HG03097 (cell line): ENCODE measurements around the gene HAS3.
"Not testable (repeated sequence)": the region's sequence is repeated elsewhere in the genome, so short reads cannot be mapped to it uniquely, and the experiment has no call there.

Source experiments
- ATAC-seq: cut with Tn5 transposase; IDR thresholded peaks from one replicate; pipeline ENCODE4 v1.9.1; 2021; ENCODE audit not compliant: unreplicated experiment, low FRiP score

The HAS3 gene, protein sequence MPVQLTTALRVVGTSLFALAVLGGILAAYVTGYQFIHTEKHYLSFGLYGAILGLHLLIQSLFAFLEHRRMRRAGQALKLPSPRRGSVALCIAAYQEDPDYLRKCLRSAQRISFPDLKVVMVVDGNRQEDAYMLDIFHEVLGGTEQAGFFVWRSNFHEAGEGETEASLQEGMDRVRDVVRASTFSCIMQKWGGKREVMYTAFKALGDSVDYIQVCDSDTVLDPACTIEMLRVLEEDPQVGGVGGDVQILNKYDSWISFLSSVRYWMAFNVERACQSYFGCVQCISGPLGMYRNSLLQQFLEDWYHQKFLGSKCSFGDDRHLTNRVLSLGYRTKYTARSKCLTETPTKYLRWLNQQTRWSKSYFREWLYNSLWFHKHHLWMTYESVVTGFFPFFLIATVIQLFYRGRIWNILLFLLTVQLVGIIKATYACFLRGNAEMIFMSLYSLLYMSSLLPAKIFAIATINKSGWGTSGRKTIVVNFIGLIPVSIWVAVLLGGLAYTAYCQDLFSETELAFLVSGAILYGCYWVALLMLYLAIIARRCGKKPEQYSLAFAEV

DNA sequence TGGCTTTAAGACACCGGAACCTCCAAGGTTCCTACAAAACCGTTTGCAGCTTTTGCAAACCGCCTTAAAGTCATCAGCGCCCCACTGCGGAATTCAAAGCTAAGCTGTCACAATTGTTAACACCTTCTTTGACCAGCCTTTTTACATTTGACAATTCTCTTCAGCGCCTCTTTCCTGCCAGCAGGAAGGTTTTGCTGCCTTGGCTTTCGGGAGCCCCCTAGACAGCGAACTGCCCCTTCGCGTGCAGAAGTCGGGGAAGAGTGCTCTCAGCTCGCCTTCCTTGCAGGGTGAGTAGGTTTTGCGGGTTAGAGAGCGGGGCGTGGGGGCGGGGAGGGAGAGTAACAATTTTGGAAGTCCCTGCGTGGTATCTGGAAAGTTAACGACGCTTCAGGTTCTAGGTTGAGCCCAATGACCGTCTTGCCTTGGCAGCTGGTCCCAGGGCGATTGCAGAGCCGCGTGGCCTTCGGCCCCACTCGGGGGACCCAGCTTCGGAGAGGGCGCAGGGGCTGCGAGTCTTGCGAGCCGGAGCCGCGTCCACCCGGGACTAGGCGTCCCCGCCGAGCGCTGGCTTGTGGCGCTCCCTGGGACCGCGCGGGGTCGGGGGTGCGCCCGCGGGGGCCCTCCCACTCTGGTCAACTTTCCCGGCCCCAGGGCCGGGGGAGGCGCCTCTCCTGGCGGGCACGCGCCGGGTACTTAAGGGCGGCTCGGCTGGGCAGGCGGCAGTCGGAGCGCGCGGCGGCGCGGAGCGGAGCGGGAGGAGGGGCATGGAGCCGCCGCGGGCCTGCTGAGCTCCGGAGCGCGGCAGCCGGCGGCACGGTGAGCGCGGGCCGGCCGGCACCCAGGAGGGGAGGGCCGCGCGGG, at the start of gene HAS3:
HAS3 (plus strand) TSS at position 153 of the 861 bp plus-strand sequence. CDS start 3,743 bp downstream, outside the sequence.
- ATAC-seq = no peak

DNA sequence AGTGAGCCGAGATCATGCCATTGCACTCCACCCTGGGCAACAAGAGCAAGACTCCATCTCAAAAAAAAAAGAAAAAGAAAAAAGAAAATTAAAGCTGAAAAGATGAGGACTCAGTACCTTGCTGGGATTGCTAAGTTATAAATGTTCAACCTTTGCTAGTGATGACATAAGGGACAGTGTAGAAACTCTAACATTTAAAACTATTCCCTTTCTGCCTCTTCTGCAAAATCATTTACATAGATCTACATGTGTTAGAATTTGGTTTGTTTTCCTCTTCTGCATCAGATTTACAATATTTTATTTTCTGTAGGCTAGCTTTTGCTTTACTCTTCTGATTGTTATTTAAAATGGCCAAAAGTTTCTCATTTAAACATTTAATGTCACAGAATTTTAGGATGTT, 49.5 kb upstream of the HAS3 start:
- ATAC-seq = no peak

DNA sequence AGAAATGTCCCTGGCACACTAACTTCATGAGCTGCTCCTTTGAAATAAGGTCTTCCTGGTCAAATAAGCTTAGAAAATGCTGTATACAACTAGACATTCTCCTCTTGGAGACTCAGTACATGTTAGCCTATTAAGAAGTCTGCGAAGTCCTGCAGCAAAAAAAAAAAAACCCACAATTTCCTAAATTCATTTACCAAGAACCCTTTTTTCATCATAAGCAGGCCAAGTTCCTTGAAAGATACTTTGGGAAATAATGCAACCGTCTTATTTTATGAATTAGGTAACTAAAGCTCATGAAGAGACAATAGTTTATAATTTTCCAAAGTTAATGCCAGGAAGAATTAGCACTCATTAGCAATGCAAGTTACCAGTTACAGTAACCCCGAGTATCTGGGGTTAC, 49.0 kb upstream of the HAS3 start:
- no peak for ATAC-seq

DNA sequence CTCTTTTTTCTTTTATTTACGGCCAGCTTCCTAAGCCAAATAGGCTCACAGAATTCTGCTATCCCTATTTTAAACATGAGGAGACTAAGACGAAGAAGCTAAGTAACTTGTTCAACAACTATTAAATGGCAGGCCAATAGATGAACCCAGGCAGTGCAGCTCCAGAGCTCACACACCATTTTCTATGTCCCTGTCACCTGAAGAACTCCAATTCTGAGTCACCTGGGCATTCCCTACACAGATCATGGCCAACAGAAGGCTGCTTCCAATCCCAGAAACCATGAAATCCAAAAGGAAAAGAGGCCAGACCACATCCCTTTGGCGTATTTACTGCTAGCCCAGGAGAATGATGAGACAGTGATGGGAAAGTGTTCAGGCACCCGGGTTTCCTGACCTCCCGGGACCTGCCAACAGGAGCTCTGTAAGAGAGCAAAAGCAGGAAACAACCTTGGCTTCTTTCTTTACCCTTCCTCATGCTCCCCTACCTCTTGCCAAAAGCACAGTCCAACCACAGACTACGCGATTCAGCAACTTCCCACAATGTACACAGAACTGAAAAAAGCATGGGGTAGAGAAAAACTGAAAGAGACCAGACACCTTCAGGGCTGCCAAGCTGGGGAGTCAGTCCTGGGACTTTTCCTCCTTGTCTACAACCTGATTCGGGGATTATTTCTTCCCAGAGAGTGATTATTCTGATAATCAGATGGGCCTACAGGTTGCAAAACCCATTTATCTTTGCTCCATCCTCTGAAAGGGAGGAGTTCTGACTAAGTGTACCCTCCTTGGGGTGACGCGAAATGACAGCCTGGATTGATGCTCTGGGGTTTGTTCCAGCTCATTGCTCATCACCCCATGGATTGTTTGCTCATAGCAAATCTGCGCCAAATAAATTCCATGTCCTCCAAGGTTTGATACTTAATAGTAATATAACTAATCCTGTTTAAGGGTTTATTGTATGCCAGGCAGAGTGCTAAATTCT, 47.8 kb upstream of the HAS3 start:
- no peak for ATAC-seq

DNA sequence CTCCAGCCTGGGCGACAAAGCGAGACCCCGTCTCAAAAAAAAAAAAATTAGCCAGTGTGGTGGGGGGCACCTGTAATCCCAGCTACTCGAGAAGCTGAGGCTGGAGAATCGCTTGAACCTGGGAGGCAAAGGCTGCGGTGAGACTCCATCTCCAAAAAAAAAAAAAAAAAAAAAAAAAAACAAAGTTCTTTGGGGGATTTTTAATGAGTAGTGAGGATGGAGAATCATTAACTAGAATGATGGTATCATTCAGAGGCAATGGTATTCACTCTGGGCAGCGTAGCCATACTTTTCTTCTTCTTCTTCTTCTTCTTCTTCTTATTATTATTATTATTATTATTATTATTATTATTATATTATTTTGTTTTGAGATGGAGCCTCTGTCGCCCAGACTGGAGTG, 42.0 kb upstream of the HAS3 start:
- not testable (repeated sequence) for ATAC-seq

DNA sequence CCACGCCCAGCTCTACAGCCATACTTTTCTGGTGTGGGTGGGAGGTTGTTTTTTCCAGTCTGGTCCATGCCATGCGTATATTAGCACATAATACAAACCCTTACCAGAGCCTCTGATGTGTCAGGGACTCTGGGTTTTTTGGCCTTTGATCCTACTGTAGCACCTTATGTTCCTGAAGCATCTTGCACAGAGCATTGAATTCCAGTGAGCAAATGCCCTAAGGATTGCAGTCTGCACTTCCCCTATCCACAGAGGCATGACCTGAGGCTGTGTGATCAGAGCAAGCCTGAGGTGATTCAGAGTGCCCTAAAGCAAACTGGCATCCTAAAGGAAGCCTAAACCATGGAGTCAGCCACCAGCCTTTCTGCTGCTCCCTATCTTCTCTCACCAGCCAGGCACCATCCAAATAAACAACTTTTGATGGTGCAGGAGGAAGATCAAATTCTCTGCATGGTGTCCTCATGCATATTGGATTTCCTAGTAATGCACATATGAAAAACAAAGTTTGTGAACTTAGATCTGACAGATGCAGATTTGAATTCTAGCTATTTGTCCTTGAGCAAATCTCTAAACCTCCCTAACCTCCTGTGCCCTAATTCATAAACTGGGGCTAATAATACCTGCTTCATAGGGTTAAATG, 41.2 kb upstream of the HAS3 start:
- ATAC-seq = no peak

DNA sequence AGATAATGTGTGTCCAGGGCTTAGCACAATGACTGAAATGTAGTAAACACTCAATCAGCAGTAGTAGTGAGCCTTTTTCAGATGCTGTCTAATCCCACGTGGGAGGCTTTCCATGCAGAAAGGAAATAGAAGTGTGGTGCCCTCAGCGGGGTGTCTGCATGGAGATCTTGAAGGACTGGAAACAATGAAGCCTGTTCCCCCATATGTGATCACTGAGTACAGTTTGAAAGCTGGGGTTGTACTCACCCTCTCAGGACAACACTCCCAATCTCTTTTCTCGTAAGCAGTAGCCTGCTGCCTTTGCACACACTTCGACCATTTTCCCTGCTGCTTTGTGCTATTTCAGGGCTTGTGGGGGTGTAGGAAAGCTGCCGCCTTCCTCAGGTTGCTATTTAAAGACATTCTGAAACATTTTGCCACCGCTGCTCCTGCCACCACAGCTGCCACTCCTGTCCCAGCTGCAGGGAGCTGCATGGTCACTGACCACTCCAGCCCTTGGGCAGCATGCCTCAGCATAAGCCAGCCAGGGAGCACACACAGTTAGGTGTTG, 40.6 kb upstream of the HAS3 start:
- ATAC-seq = no peak

DNA sequence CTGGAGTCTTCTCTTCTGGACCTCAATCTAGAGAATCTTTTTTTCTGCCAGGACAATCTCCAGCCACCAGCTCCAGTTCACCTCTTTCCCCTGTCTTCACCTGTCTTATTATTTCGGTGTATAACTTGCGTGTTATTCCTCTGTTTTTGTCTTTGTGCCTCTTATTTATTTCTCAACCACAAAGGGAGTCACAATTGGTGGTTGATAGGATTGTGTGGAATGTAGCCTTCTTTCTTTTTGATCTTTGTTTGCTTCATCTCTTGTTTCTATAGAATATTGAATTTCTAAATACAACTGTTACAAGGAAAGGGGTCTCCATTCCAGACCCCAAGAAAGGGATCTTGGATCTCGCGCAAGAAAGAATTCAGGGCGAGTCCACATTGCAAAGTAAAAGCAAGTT, 35.9 kb upstream of the HAS3 start:
- no peak for ATAC-seq

DNA sequence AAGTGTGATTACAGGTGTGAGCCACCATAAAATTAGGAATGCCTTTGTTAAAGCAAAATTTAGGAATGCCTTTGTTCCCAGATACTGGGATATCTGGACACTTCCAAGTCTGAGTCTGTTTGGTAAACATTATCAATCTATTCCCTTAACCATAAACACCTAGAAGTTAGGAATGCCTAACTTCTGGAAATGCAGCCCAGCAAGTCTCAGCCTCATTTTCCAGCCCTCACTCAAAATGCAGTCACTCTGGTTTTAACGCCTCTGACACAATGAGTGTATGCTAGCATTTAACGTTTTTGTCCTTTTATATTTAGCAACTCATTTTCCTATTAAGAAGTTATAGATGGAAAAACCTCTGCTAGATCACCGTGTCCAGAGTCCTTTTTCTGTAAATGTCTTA, 34.4 kb upstream of the HAS3 start:
- ATAC-seq = no peak

DNA sequence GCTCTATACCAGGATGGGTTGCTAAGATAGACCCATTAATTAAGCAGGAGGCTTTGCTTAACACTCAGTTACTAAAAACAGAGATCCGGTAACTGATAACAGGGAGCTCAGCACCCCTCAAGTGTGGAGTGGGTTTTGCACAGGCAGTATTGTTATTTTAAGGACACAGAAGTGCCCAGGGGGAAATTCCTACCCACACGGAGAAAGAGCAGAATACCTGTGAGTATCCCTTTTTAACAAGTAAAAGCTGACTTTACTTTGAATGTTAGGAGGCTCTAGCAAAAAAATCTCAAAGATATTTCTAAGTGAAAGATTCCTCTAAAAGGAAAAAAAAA, 32.8 kb upstream of the HAS3 start:
- ATAC-seq = no peak

DNA sequence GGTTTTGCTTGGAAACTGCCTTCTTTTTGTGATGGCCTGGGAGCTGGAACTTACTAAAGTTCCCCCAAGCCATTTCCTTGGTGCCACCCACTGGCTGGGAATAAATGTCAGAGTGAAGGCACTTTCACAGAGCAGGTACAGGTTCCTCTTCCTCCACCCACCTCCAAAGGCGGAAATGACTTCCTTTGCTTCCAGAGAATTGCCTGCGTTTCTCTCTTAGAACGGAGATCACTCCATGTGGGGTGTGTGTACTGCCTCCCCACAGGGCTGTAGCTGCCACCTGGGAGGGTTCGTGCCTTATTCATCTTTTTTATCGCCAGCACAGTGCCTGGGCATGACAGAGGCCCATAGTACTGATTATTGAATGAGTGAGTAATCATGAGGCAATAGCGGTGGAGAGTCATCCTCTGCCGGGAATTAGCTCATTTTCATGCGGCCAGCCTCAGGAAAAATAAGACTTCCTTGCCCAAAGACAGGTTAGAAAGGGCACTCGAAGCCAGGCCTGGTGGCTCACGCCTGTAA, 32.2 kb upstream of the HAS3 start:
- no peak for ATAC-seq

DNA sequence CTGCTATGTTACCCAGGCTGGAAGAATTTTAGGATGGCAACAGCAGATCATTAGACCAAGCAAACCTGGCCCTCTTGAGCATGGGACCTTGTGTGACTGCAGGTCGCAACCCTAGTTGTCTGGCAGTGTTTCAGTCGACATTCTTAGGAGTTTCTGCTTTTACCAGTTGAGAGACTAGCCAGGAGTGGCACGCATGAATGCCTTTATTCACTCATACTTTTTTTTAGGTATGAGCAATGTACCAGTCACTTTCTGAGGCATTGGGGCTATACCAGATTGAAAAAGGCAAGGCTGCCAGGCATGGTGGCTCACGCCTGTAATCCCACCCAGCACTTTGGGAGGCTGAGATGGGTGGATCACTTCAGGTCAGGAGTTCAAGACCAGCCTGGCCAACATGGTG, 28.2 kb upstream of the HAS3 start:
- no peak for ATAC-seq

DNA sequence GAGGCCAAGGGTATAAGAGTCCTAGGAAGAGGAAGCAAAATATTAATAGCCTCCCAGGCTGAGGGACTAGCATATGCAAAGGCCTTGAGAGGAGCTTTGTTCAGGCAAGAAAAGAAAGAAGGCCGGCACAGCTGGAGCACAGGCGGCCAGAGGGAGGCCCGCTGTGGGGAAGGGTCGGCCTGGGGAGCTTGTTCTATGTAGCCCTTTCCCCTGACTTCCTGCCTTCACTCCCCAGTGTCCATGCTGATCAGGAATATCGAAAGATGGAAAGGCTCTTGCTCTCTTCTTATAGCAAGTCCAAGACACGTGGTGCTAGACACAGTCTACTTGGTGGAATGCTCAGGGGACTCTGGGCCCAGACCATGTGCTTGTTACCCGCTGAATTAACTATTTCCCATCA, 27.4 kb upstream of the HAS3 start:
- no peak for ATAC-seq

DNA sequence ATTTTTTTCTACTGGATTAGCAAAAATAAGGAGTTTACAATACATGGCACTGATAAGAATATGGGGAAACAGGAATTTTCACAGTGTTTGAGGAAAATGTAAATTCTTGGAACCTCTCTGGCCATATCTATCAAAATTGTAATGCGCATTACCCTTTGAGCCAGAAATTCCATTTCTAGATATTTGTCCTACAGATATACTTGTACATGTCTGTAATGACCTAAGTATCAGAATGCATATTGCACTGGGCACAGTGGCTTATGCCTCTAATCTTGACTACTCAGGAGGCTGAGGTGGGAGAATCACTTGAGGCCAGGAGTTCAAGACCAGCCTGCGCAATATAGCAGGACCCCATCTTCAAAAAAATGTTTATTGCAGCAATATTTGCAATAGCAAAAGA, 25.8 kb upstream of the HAS3 start:
- ATAC-seq = no peak

DNA sequence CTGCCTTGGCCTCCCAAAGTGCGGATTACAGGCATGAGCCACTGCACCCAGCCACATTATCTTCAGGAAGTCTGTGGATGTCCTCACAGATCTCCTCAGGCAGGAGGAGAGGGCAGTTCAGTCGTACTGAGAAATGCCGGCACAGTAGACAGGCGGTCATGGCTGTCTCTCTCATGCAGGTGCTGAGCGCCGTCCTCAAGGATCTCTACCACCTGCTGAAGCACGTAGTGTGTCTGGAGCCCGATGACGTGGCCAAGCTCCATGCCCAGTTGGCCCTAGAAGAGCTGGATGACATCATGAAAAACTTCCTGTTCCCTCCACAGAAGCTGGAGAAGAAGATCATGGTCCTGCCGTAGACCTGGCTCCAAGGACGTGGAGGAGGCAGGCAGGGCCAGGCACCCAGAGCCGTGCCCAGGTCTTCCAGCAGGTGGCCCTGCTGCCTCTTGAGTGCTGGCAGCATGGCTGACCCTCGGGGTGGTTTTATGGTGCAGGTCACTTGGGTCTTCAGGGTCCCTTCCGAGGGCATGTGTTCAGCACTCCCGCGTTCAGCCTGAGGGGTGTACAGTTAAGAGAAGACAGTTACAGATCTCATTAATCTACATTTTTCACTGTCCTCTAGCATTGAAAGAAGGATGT, 22.0 kb upstream of the HAS3 start:
- no peak for ATAC-seq

DNA sequence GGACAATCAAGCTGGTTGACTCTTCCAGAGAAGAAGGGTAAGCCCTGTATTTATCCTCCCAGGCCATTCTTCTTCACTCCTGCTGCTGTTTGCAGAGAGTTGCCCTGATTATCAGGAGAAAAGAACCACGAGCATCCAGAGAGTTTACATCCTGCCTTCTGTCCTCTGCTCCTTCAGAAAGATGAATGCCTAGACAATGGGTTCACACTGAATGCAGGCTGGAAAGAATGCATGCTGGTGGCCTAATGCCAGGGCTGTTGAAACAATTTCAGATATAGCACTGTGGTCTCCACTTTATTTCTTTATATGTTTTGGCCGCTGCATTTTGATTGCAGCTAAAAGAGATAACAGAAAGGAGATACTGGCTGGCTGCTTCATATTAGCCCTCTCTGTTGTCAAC, 21.2 kb upstream of the HAS3 start:
- ATAC-seq = no peak

DNA sequence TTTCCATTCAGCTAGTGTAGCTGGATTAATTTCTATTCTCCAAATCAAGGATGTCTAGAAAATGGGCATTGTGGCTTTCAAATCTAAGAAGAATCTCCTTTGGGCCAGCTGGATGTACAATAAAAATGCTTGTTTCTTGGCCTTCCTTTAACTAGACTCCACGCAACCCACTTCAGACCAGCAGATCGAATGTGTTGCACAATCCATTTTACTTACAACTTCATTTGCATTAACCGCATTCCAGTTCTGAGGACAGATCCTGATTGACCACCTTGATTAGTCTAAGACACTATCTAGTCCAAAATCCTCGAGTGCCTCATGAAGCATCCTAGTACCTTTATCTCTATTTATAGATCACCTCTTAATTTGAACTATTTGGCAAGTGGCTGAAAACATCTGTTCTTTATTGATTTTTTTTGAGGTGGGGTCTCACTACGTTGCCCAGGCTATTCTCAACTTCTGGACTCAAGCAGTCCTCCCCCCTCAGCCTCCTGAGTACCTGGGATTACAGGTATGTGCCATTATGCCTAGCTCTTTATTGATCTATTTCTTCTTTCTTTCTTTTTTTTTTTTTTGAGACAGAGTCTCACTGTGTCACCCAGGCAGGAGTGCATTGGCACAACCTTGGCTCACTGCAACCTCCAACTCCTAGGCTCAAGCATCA, 20.3 kb upstream of the HAS3 start:
- no peak for ATAC-seq

DNA sequence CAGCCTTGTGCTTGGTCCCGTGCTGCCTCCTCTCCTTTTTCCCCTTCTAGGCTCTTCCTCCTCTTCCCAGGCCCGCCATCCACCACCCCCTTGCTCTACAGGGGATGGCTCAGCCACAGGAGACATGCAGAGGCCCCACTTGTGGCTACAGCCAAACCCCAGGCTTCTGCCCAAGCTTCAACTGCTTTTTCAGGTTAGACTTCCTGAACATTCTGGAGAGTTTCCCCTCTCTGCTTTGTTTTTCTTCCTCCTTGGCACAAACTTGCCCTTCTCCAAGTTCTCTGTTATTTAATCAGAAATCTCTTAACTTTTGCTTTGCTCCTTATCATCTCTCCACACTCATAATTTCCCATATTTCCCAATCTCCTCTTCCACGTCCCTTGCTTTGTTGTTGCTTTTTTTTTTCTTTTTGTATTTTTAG, 18.3 kb upstream of the HAS3 start:
- no peak for ATAC-seq

DNA sequence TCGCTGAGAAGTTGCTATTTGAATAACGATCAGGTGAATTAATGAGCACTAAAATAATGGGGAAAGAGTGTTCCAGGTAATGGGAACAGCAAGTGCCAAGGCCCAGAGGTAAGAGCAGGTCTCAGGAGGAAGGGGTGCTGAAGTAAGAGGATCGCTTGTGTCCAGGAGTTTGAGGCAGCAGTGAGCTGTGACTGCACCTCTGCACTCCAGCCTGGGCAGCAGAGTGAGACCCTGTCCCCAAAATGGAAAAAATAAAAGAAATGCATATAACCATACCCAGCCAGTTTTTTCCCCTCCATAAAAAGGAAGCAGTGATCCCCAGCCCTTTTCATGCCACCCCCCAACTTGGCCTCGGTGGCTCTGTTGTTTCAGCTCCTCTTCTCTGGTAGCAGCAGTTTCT, 16.8 kb upstream of the HAS3 start:
- no peak for ATAC-seq
